ENCODE results near the gene VAV2.

- TF ChIP-seq CTCF (IDR thresholded peaks at IDR 0.05) (no peak), POLR2A (IDR thresholded peaks at IDR 0.05) (no peak)
These were observed 12.8 kb upstream of the VAV2 start for GRCh38 chr9:134004881-134005280.

Data from sigmoid colon (tissue), 3 donors.